OCI-LY3 (cell line): ENCODE results near the gene UBA52.
"Not testable (repeated sequence)": the region's sequence is repeated elsewhere in the genome, so short reads cannot be mapped to it uniquely, and the experiment has no call there.

ENCODE experiments used
- EZH2phosphoT487 ChIP-seq: fragments of 200-600 bp; shearing (Covaris generic); IDR thresholded peaks from 2 replicates; pipeline ENCODE4 v1.6.1; 2018; ENCODE audit warnings: antibody characterized with exemption, mixed run types, low read depth
- TF ChIP-seq, protein P1 (sequence below): fragments of 200-600, 300-600 bp; sonication (generic); IDR thresholded peaks from 2 replicates; pipeline ENCODE4 v1.5.1; 2014; ENCODE audit warnings: antibody characterized with exemption, low read length, low read depth

GRCh38 chr19:18600692-18601397, 29.2 kb downstream of the UBA52 start:
- TF ChIP-seq, protein P1, sequence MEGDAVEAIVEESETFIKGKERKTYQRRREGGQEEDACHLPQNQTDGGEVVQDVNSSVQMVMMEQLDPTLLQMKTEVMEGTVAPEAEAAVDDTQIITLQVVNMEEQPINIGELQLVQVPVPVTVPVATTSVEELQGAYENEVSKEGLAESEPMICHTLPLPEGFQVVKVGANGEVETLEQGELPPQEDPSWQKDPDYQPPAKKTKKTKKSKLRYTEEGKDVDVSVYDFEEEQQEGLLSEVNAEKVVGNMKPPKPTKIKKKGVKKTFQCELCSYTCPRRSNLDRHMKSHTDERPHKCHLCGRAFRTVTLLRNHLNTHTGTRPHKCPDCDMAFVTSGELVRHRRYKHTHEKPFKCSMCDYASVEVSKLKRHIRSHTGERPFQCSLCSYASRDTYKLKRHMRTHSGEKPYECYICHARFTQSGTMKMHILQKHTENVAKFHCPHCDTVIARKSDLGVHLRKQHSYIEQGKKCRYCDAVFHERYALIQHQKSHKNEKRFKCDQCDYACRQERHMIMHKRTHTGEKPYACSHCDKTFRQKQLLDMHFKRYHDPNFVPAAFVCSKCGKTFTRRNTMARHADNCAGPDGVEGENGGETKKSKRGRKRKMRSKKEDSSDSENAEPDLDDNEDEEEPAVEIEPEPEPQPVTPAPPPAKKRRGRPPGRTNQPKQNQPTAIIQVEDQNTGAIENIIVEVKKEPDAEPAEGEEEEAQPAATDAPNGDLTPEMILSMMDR = not testable (repeated sequence)
- not testable (repeated sequence) for TF ChIP-seq EZH2phosphoT487
